Tibial nerve (tissue), 4 donors: ENCODE results near the gene TAS1R2.
A peak's percentile ranks its signal among the peaks of the same experiment; 100 is the strongest.

ENCODE experiments used
- EP300 ChIP-seq, 2 donors: sonication (generic); formaldehyde crosslinking; IDR thresholded peaks; one replicate each; pipeline ENCODE4 v1.6.1; 2017; ENCODE audit warnings: antibody characterized with exemption in 2 of 2, mild to moderate bottlenecking in 1 of 2
- POLR2A ChIP-seq, 2 donors: fragments of 450-650 bp; IDR thresholded peaks; one replicate each; pipeline ENCODE4 v1.6.1; 2017; ENCODE audit warnings: antibody characterized with exemption in 2 of 2, mild to moderate bottlenecking in 2 of 2, moderate library complexity in 2 of 2
- TF ChIP-seq, protein P1 (sequence below), 5 experiments: fragments of 200-600 bp in 3 of 5; fragments of 450-650 bp in 2 of 5; sonication (generic) in 3 of 5; IDR thresholded peaks; one replicate each; pipeline ENCODE4 v1.5.1; 2016 to 2019; ENCODE audit warnings: antibody characterized with exemption in 5 of 5, mild to moderate bottlenecking in 3 of 5, moderate library complexity in 2 of 5

DNA sequence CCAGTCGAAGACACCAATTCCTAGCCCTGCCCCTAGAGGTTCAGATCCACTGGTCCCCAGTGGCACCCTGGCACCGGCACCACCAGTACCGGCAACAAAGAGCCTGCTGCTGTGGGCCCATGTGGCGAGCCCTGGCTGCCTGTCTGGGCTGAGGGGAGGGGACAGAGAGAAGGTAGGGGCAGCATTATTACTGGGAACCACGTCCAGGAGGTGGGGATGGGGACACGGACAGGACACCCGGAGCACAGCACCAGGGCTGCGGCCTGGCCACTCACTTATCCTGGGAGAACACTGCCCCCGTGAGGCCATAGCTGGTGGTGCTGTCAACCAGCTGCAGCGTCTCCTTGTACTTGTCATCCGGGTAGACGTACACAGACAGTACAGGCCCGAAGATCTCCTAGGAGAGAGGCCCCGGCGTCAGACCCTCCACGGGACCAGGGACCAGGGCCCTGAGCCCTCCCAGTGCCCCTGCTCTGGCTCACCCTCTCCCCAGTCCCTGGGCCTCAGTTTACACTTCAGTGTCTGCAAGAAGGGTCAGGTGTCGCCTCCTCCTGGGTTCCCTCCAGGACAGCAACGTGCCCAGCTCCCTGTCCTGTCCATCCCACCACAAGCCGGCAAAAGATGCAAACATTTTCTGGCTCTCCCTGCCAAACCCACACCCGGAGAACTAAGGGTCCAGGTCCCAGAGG is 15.8 kb upstream of the TAS1R2 start:
- TF ChIP-seq, protein P1, sequence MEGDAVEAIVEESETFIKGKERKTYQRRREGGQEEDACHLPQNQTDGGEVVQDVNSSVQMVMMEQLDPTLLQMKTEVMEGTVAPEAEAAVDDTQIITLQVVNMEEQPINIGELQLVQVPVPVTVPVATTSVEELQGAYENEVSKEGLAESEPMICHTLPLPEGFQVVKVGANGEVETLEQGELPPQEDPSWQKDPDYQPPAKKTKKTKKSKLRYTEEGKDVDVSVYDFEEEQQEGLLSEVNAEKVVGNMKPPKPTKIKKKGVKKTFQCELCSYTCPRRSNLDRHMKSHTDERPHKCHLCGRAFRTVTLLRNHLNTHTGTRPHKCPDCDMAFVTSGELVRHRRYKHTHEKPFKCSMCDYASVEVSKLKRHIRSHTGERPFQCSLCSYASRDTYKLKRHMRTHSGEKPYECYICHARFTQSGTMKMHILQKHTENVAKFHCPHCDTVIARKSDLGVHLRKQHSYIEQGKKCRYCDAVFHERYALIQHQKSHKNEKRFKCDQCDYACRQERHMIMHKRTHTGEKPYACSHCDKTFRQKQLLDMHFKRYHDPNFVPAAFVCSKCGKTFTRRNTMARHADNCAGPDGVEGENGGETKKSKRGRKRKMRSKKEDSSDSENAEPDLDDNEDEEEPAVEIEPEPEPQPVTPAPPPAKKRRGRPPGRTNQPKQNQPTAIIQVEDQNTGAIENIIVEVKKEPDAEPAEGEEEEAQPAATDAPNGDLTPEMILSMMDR (IDR thresholded peaks at IDR 0.05), result peak; percentile 65 to 78 (median 72)
- TF ChIP-seq EP300 (IDR thresholded peaks at IDR 0.05) (no peak), POLR2A (IDR thresholded peaks at IDR 0.05) (no peak)
